ENCODE data around the gene PRRG4. TPM values are rescaled to one million over a fixed set of nuclear protein-coding genes. Genes with fewer than 3 reads are reported as not detected.
A peak's percentile ranks its signal among the peaks of the same experiment; 100 is the strongest.

PRRG4 gene
- total RNA-seq, 6 experiments from 2014 or later: not detected

GRCh38 chr11:32851251-32851650, 21.5 kb downstream of the PRRG4 start:
- H3K9me3 Mint-ChIP-seq: no peaks in the 10 kb centered on the region
- no peak for DNase-seq
- peaks cover 7% of the 10 kb centered on the region; the same call in 1 of the 2 replicates for H3K4me1 Mint-ChIP-seq (ENCODE audit: low read depth)
- peaks cover 8% of the 10 kb centered on the region for H3K27me3 Mint-ChIP-seq (ENCODE audit: insufficient read depth)
- no peak overlapping the region for H3K27ac Mint-ChIP-seq
- TF ChIP-seq CTCF (IDR thresholded peaks at IDR 0.05): no peak
- no peak overlapping the region for H3K4me3 Mint-ChIP-seq
- no peaks in the 10 kb centered on the region for H3K36me3 Mint-ChIP-seq (ENCODE audit: low read depth)

- DNase-seq: peak; percentile 40
- Mint-ChIP-seq H3K36me3 (ENCODE audit: low read depth) (no peaks in the 10 kb centered on the region), H3K4me3 (no peak overlapping the region; the same call in 1 of the 2 replicates), H3K27ac (no peak overlapping the region), H3K27me3 (ENCODE audit: insufficient read depth) (peaks cover 11% of the 10 kb centered on the region), H3K4me1 (ENCODE audit: low read depth) (peaks cover 7% of the 10 kb centered on the region; the same call in 1 of the 2 replicates), H3K9me3 (no peaks in the 10 kb centered on the region)
- no peak for TF ChIP-seq CTCF (IDR thresholded peaks at IDR 0.05)
Measured at GRCh38 chr11:32852207-32852606, 22.5 kb downstream of the PRRG4 start.

GRCh38 chr11:32855601-32856000, 25.9 kb downstream of the PRRG4 start:
- H3K4me1 Mint-ChIP-seq (ENCODE audit: low read depth): peaks cover 7% of the 10 kb centered on the region; the same call in 1 of the 2 replicates
- peaks cover 7% of the 10 kb centered on the region for H3K27me3 Mint-ChIP-seq (ENCODE audit: insufficient read depth)
- no peak overlapping the region for H3K27ac Mint-ChIP-seq
- no peaks in the 10 kb centered on the region for H3K36me3 Mint-ChIP-seq (ENCODE audit: low read depth)
- no peak for TF ChIP-seq CTCF (IDR thresholded peaks at IDR 0.05)
- H3K9me3 Mint-ChIP-seq: no peaks in the 10 kb centered on the region
- H3K4me3 Mint-ChIP-seq: no peak overlapping the region
- DNase-seq: no peak

GRCh38 chr11:32858731-32859130, 29.0 kb downstream of the PRRG4 start:
- no peak for DNase-seq
- H3K4me3 Mint-ChIP-seq: no peak overlapping the region
- H3K27ac Mint-ChIP-seq: no peak overlapping the region
- H3K27me3 Mint-ChIP-seq (ENCODE audit: insufficient read depth): peaks cover 20% of the 10 kb centered on the region
- no peaks in the 10 kb centered on the region for H3K4me1 Mint-ChIP-seq (ENCODE audit: low read depth)
- TF ChIP-seq CTCF (IDR thresholded peaks at IDR 0.05): peak; percentile 47
- no peaks in the 10 kb centered on the region for H3K36me3 Mint-ChIP-seq (ENCODE audit: low read depth)
- no peaks in the 10 kb centered on the region for H3K9me3 Mint-ChIP-seq

GRCh38 chr11:32861850-32862577, 32.3 kb downstream of the PRRG4 start:
- no peak overlapping the region for H3K4me3 Mint-ChIP-seq
- no peak for TF ChIP-seq CTCF (IDR thresholded peaks at IDR 0.05)
- no peaks in the 10 kb centered on the region for H3K36me3 Mint-ChIP-seq (ENCODE audit: low read depth)
- H3K27ac Mint-ChIP-seq: no peak overlapping the region
- no peaks in the 10 kb centered on the region for H3K9me3 Mint-ChIP-seq
- no peaks in the 10 kb centered on the region for H3K4me1 Mint-ChIP-seq (ENCODE audit: low read depth)
- DNase-seq: no peak
- H3K27me3 Mint-ChIP-seq (ENCODE audit: insufficient read depth): peaks cover 15% of the 10 kb centered on the region

All from HFFc6 (cell line).